ENCODE data around the gene ACOT12. TPM values are rescaled to one million over a fixed set of nuclear protein-coding genes. Genes with fewer than 3 reads are reported as not detected.

ACOT12 gene
- total RNA-seq, 1 experiment from 2014 or later, result not detected

DNA sequence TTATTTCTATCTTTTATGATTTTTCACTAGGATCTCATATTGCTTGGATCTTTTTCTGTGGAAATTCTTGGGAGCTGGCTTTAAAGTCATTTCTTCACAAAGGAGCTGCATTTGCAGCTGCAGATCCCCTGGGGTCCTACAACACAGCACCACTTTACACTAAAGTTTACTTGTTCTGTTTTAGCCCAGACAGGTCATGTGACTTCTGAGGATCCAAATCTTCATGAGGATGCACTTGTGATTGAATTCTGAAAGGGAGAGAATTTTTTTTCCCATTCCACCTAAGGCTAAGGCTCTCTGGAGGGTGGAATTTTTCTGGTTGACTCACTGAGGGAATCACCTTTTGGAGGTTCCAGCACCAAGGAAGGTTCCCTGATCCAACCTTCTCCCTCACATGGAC, 43.4 kb downstream of the ACOT12 start:
- Histone ChIP-seq H3K23ac (ENCODE audit: insufficient read length, low read depth, low read length) (no peak overlapping the region), H3K18ac (ENCODE audit: insufficient read length, low read depth, low read length) (no peak overlapping the region), H3K9me3 (ENCODE audit: control insufficient read depth, low read depth, low read length) (no peaks in the 10 kb centered on the region), H3K4me1 (ENCODE audit: insufficient read depth, low read length) (no peaks in the 10 kb centered on the region), H3K23me2 (ENCODE audit: insufficient read length, low read depth, low read length, poor library complexity, severe bottlenecking) (no peaks in the 10 kb centered on the region), H3K27me3 (ENCODE audit: insufficient read depth, low read length) (no peaks in the 10 kb centered on the region), H2BK15ac (ENCODE audit: low read depth, low read length) (no peak overlapping the region), H3K56ac (ENCODE audit: insufficient read length, low read depth, low read length) (no peak overlapping the region), H3K9ac (ENCODE audit: extremely low read depth, insufficient read length, low read length) (no peak overlapping the region), H3K79me2 (ENCODE audit: insufficient read depth, low read length) (no peaks in the 10 kb centered on the region), H4K5ac (ENCODE audit: insufficient read length, low read depth, low read length) (no peak overlapping the region), H3K27ac (ENCODE audit: insufficient read length, low read depth, low read length) (no peak overlapping the region), H3K4ac (ENCODE audit: low read depth, low read length) (no peak overlapping the region), H2BK12ac (ENCODE audit: insufficient read length, low read depth, low read length) (no peak overlapping the region), H4K8ac (replicated peaks; ENCODE audit: insufficient read length, low read depth, low read length) (no peak overlapping the region), H3K4me2 (ENCODE audit: insufficient read depth, insufficient read length, low read length) (no peak overlapping the region), H4K91ac (ENCODE audit: insufficient read length, low read depth, low read length) (no peak overlapping the region), H4K20me1 (ENCODE audit: control insufficient read depth, insufficient read depth, insufficient read length) (no peaks in the 10 kb centered on the region), H2BK120ac (ENCODE audit: low read depth, low read length, poor library complexity, severe bottlenecking) (no peak overlapping the region), H3K79me1 (ENCODE audit: insufficient read depth, low read depth, low read length, poor library complexity, severe bottlenecking) (no peaks in the 10 kb centered on the region), H2BK5ac (ENCODE audit: insufficient read length, low read length) (no peak overlapping the region), H3T11ph (ENCODE audit: low read length) (no peak overlapping the region), H2AFZ (ENCODE audit: low read length) (peak overlapping the region; percentile 62), H2BK20ac (ENCODE audit: low read depth, low read length, poor library complexity, severe bottlenecking) (no peak overlapping the region), H3K14ac (ENCODE audit: insufficient read depth, low read length) (no peak overlapping the region), H2AK5ac (ENCODE audit: insufficient read length, low read length) (no peak overlapping the region)
- H3K36me3 Mint-ChIP-seq (ENCODE audit: insufficient read depth in 1 of 3, low read depth in 3 of 3), result no peaks in the 10 kb centered on the region
- H3K27ac Mint-ChIP-seq, result no peak overlapping the region
- DNase-seq, result no peak
- H3K4me1 Mint-ChIP-seq, result peaks cover 11 to 19% of the 10 kb centered on the region in 2 experiments
- H3K9me3 Mint-ChIP-seq, result no peaks in the 10 kb centered on the region
- TF ChIP-seq, protein P1, sequence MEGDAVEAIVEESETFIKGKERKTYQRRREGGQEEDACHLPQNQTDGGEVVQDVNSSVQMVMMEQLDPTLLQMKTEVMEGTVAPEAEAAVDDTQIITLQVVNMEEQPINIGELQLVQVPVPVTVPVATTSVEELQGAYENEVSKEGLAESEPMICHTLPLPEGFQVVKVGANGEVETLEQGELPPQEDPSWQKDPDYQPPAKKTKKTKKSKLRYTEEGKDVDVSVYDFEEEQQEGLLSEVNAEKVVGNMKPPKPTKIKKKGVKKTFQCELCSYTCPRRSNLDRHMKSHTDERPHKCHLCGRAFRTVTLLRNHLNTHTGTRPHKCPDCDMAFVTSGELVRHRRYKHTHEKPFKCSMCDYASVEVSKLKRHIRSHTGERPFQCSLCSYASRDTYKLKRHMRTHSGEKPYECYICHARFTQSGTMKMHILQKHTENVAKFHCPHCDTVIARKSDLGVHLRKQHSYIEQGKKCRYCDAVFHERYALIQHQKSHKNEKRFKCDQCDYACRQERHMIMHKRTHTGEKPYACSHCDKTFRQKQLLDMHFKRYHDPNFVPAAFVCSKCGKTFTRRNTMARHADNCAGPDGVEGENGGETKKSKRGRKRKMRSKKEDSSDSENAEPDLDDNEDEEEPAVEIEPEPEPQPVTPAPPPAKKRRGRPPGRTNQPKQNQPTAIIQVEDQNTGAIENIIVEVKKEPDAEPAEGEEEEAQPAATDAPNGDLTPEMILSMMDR (conservative IDR thresholded peaks at IDR 0.05), result no peak
- no peak overlapping the region for H3K4me3 Mint-ChIP-seq
- H3K27me3 Mint-ChIP-seq (ENCODE audit: low read depth), result no peaks in the 10 kb centered on the region

Measured in H9 (cell line).